Omental fat pad (tissue), 4 donors: ENCODE results near the gene PARPBP. TPM values are rescaled to one million over a fixed set of nuclear protein-coding genes. Genes with fewer than 3 reads are reported as not detected.
"Not testable (repeated sequence)": the region's sequence is repeated elsewhere in the genome, so short reads cannot be mapped to it uniquely, and the experiment has no call there.

Experiments used
- ATAC-seq: fragments of 150-250 bp; one replicate; pipeline ENCODE4 v1.9.1; 2016; ENCODE audit warnings: mild to moderate bottlenecking, moderate library complexity; ENCODE audit not compliant: low FRiP score
- DNase-seq: peaks from one replicate; pipeline ENCODE4 v3.0.0-alpha.2; 2019; ENCODE audit warnings: low spot score
- small RNA-seq: library from RNA; depleted of rRNA; stranded (forward); fragments of <200 nt; gene quantifications from one replicate; pipeline ENCODE3, GENCODE V24; 2016
- total RNA-seq, 4 donors: library from RNA; depleted of rRNA; stranded (reverse); fragments of >200 nt; gene quantifications; one replicate each; pipeline ENCODE4 v1.1.0, GENCODE V29; 2016
- TF ChIP-seq, protein P1 (sequence below), 3 donors: fragments of 450-650 bp; IDR thresholded peaks; one replicate each; pipeline ENCODE4 v1.5.1; 2016 to 2017; ENCODE audit warnings: antibody characterized with exemption in 3 of 3, mild to moderate bottlenecking in 3 of 3, moderate library complexity in 2 of 3

PARPBP gene
- total RNA-seq, 4 donors from 2014 or later, result 1.1 to 4.9 (median 1.3) TPM

DNA sequence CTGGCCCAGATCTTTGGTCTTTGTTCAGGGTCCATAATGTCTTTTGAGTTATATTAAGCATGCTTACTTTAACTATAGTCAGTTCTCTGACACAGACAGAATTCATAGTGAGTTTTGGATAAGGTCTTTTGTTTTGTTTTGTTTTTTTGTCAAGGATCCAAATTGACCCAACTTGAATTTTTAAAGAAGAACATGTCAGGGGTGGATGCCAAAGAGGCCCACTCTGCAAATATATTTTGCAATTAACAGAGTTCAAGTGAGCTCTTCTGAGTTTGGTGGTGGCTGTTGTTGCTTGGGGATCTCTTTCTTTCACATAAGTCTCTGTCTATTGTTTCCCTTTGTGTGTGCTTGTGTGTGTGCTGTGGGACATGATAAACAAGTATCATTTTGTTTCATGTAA is 112.1 kb downstream of the PARPBP start:
- TF ChIP-seq, protein P1, sequence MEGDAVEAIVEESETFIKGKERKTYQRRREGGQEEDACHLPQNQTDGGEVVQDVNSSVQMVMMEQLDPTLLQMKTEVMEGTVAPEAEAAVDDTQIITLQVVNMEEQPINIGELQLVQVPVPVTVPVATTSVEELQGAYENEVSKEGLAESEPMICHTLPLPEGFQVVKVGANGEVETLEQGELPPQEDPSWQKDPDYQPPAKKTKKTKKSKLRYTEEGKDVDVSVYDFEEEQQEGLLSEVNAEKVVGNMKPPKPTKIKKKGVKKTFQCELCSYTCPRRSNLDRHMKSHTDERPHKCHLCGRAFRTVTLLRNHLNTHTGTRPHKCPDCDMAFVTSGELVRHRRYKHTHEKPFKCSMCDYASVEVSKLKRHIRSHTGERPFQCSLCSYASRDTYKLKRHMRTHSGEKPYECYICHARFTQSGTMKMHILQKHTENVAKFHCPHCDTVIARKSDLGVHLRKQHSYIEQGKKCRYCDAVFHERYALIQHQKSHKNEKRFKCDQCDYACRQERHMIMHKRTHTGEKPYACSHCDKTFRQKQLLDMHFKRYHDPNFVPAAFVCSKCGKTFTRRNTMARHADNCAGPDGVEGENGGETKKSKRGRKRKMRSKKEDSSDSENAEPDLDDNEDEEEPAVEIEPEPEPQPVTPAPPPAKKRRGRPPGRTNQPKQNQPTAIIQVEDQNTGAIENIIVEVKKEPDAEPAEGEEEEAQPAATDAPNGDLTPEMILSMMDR (IDR thresholded peaks at IDR 0.05), result no peak
- ATAC-seq (no peak), DNase-seq (no peak)

DNA sequence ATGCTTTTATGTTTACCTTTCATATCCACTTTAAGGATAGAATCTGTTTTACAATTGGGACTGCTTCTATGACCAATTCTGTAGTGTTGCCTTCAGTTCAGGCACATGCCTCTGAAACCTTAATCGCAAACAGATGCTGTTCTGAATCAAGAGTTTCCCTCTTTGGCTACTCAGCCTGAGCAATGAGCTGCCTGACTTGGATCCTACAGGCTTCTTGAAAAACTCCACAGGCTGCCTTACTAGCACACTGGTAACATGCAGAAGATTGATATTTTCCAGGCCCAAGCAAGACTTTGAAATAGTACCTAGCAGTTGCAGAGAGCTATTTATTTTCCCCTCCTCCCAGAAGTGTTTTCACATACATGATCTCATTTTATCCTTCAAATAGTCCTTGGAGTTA is 112.5 kb downstream of the PARPBP start:
- TF ChIP-seq, protein P1 (IDR thresholded peaks at IDR 0.05), result no peak
- DNase-seq, result no peak
- no peak for ATAC-seq

DNA sequence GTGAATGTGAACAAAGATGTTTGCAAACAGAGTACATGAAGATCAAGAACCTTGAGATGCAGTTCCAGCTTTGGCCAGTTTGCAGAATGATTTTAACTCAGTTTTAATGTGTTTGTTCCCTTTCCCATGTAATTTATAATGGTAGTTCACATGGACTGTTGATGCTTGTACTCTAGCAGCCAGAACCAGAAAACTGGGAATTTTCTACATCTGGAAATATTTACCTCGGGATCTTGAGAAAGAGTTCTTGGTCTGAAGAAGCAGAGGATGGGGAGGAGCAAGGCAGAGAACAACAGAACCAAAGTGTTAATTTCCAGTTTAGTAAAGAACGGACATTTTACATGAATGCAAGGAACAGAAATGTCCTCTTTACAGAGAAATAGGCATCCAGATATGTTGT is 114.6 kb downstream of the PARPBP start:
- no peak for ATAC-seq
- TF ChIP-seq, protein P1 (IDR thresholded peaks at IDR 0.05), result no peak
- no peak for DNase-seq

DNA sequence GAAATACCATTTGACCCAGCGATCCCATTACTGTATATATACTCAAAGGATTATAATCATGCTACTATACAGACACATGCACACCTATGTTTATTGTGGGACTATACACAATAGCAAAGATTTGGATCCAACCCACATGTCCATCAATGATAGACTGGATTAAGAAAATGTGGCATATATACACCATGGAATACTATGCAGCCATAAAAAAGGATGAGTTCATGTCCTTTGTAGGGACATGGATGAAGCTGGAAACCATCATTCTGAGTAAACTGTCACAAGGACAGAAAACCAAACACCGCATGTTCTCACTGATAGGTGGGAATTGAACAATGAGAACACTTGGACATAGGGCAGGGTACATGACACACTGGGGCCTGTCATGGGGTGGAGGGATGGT is 120.9 kb downstream of the PARPBP start:
- DNase-seq, ATAC-seq: not testable (repeated sequence)

Small RNA genes lying within 50 kb of the gene (small RNA-seq; reads per million reads assigned to genes)
- gene RN7SL793P, result not detected

Other genes with a start within 250 kb of the PARPBP start
- 10 to 100 TPM; 22.3 to 37.5 (median 25.4) TPM for gene DRAM1, start 242.6 kb upstream of the PARPBP start, total RNA-seq
- gene WASHC3, start 58.2 kb upstream of the PARPBP start, total RNA-seq, result 10 to 100 TPM; 44.7 to 95.4 (median 71.7) TPM
- gene NUP37, start 69 bp upstream of the PARPBP start, total RNA-seq, result 10 to 100 TPM; 14.9 to 22.9 (median 19.0) TPM
- not detected for gene PMCH, start 77.7 kb downstream of the PARPBP start, total RNA-seq